GM12878 (cell line): Measurements from ENCODE around the gene PCDHGA1. TPM values are rescaled to one million over a fixed set of nuclear protein-coding genes. Genes with fewer than 3 reads are reported as not detected.
"Not testable (repeated sequence)": the region's sequence is repeated elsewhere in the genome, so short reads cannot be mapped to it uniquely, and the experiment has no call there.

Source experiments
- ATAC-seq: fragments of 200-7000 bp; cut with Tn5 transposase; 3 replicates; pipeline ENCODE4 v1.9.1; 2020; ENCODE audit warnings: mild to moderate bottlenecking, moderate library complexity
- BruUV-seq: library from RNA; stranded (reverse); fragments of 400-500 nt; replicated peaks from 2 replicates; lab custom pipeline; 2021; lab: Mats Ljungman, UMichigan
- CTCF ChIA-PET: fragments of 300-600 bp; sonication (Branson Sonifier 250); formaldehyde crosslinking; extraction: SDS; loops from one replicate; lab custom pipeline; 2021; ENCODE audit warnings: inconsistent platforms; lab: Yijun Ruan, JAX
- POLR2A ChIA-PET: fragments of 350-600 bp; formaldehyde crosslinking; extraction: SDS; loops from one replicate; lab custom pipeline; 2021; ENCODE audit warnings: inconsistent platforms; lab: Charles Lee
- RAD21 ChIA-PET: fragments of 300-600 bp; sonication (Branson Sonifier 250); formaldehyde crosslinking; loops from one replicate; lab custom pipeline; 2023; ENCODE audit warnings: antibody characterized with exemption; ENCODE audit not compliant: unreplicated experiment; lab: Charles Lee
- SMC1A ChIA-PET: fragments of 300-600 bp; sonication (Branson Sonifier 250); formaldehyde crosslinking; loops from one replicate; lab custom pipeline; 2023; ENCODE audit not compliant: unreplicated experiment, uncharacterized antibody; lab: Charles Lee
- DNase-seq: peaks from one replicate; pipeline ENCODE4 v3.0.0-alpha.2; 2011; ENCODE audit warnings: low read depth, low spot score
- FAIRE-seq: peaks from 3 replicates; lab custom pipeline; 2011; peaks lifted over from hg19 to GRCh38; lab: Jason Lieb, UNC
- H2AFZ ChIP-seq: 2 replicates; pipeline ENCODE4 v1.6.0; 2011; ENCODE audit warnings: low read depth, low read length, control low read depth; ENCODE audit not compliant: control insufficient read depth
- H3K27ac ChIP-seq: 2 replicates; pipeline ENCODE4 v1.5.1; 2011; ENCODE audit warnings: control low read depth; ENCODE audit not compliant: control insufficient read depth, insufficient read depth
- H3K27me3 ChIP-seq, 2 experiments: replicated peaks in 1 of 2; 2 replicates each; pipeline versions ENCODE4 v1.6.0 to v1.6.1; 2011; ENCODE audit warnings: low read length in 1 of 2; ENCODE audit not compliant: control insufficient read depth in 2 of 2, insufficient read depth in 2 of 2
- H3K36me3 ChIP-seq, 2 experiments: 2 replicates each; pipeline ENCODE4 v1.5.1; 2011; ENCODE audit warnings: low read length in 1 of 2; ENCODE audit not compliant: control insufficient read depth in 2 of 2, insufficient read depth in 2 of 2
- H3K4me1 ChIP-seq: 2 replicates; pipeline ENCODE4 v1.6.1; 2011; ENCODE audit warnings: mild to moderate bottlenecking, low read length, moderate library complexity, mixed read lengths; ENCODE audit not compliant: control insufficient read depth, insufficient read depth
- H3K4me2 ChIP-seq: 2 replicates; pipeline ENCODE4 v1.6.0; 2011; ENCODE audit warnings: control low read depth; ENCODE audit not compliant: control insufficient read depth, insufficient read depth
- H3K4me3 ChIP-seq: fragments of 200-600 bp; sonication (generic); 2 replicates; pipeline ENCODE4 v1.5.1; 2016
- H3K79me2 ChIP-seq: 2 replicates; pipeline ENCODE4 v1.6.0; 2011; ENCODE audit warnings: low read length; ENCODE audit not compliant: control insufficient read depth, insufficient read depth
- H3K9ac ChIP-seq: 2 replicates; pipeline ENCODE4 v1.8.0; 2011; ENCODE audit warnings: low read length, control low read depth, mixed read lengths; ENCODE audit not compliant: control insufficient read depth, insufficient read depth
- H3K9me3 ChIP-seq: replicated peaks from 3 replicates; pipeline ENCODE4 v1.5.1; 2011; ENCODE audit warnings: mild to moderate bottlenecking, low read length; ENCODE audit not compliant: control insufficient read depth, insufficient read depth
- H4K20me1 ChIP-seq: 2 replicates; pipeline ENCODE4 v1.6.0; 2011; ENCODE audit not compliant: control insufficient read depth, insufficient read depth
- CBX5 ChIP-seq: sonication (generic); IDR thresholded peaks from 2 replicates; pipeline ENCODE4 v1.6.1; 2016; ENCODE audit warnings: low read depth, moderate library complexity, mild to moderate bottlenecking, inconsistent platforms
- CEBPB ChIP-seq, 2 experiments: fragments of 150-350 bp in 1 of 2; IDR thresholded peaks; 2 replicates each; pipeline ENCODE4 v1.6.1; 2012 to 2014; ENCODE audit warnings: low read depth in 2 of 2, low read length in 2 of 2, borderline replicate concordance in 1 of 2, inconsistent platforms in 1 of 2
- CHD1 ChIP-seq: IDR thresholded peaks from 2 replicates; pipeline ENCODE4 v1.6.1; 2012; ENCODE audit warnings: low read depth, low read length, improper control_type of control experiment
- FOS ChIP-seq: IDR thresholded peaks from 3 replicates; pipeline ENCODE4 v1.6.1; 2011; ENCODE audit warnings: borderline replicate concordance; ENCODE audit not compliant: insufficient read length; ENCODE audit errors: extremely low read depth
- HDGF ChIP-seq: fragments of 450-650 bp; IDR thresholded peaks from 2 replicates; pipeline ENCODE4 v1.6.1; 2016; ENCODE audit warnings: antibody characterized with exemption
- LARP7 ChIP-seq: fragments of 450-650 bp; IDR thresholded peaks from 2 replicates; pipeline ENCODE4 v1.6.1; 2017; ENCODE audit warnings: mild to moderate bottlenecking
- NR2F1 ChIP-seq: fragments of 450-650 bp; conservative IDR thresholded peaks from 2 replicates; pipeline ENCODE4 v1.6.1; 2017; ENCODE audit warnings: mild to moderate bottlenecking
- POU2F2 ChIP-seq: IDR thresholded peaks from 3 replicates; pipeline ENCODE4 v1.6.1; 2011; ENCODE audit warnings: low read depth, mild to moderate bottlenecking, low read length, borderline replicate concordance
- SREBF1 ChIP-seq: IDR thresholded peaks from 2 replicates; pipeline ENCODE4 v1.6.1; 2012; ENCODE audit warnings: mild to moderate bottlenecking, low read length
- SRF ChIP-seq, 2 experiments: IDR thresholded peaks; 2 replicates each; pipeline ENCODE4 v1.6.1; 2011; ENCODE audit warnings: low read depth in 2 of 2, low read length in 2 of 2, mild to moderate bottlenecking in 1 of 2, moderate library complexity in 1 of 2
- ZBED1 ChIP-seq: IDR thresholded peaks from 2 replicates; pipeline ENCODE4 v1.6.1; 2016; ENCODE audit warnings: borderline replicate concordance
- ZNF24 ChIP-seq: fragments of 450-650 bp; IDR thresholded peaks from 2 replicates; pipeline ENCODE4 v1.6.1; 2017; ENCODE audit warnings: antibody characterized with exemption, mild to moderate bottlenecking
- WGBS: methylation state at CpG from one replicate; pipeline ENCODE4 v1.1.6; 2016; ENCODE audit warnings: low lambda C conversion rate; ENCODE audit not compliant: insufficient replicate concordance, insufficient coverage; ENCODE audit errors: missing lambda C conversion rate; 5-methylcytosine and 5-hydroxymethylcytosine counted together
- in situ Hi-C: fragments of 300-500 bp; cut with MboI; formaldehyde crosslinking; loops from 9 replicates; pipeline ENCODE4 v1.14.3; 2018; ENCODE audit warnings: mixed read lengths
- intact Hi-C: fragments of 100-400 bp; cut with micrococcal nuclease; formaldehyde crosslinking; loops from one replicate; pipeline ENCODE4 v1.14.2; 2022; ENCODE audit not compliant: unreplicated experiment
- polyA plus RNA-seq, 11 experiments: library from polyadenylated mRNA; depleted of rRNA in 4 of 11; unstranded in 6 of 11; stranded (reverse) in 5 of 11; fragments of >200 nt; fragmentation: Nextera tagmentation in 4 of 11; fragmentation: Illumina TruSeq in 1 of 11; extraction: Ambion mirVana in 4 of 11; extraction: Trizol in 1 of 11; gene quantifications; 1 replicate in 1 of 11; 2 replicates in 10 of 11; pipeline versions ENCODE4 v1.2.1 to v1.2.3, GENCODE V29; 2011 to 2016; ENCODE audit warnings: inconsistent platforms in 2 of 11, missing spikeins in 2 of 11, low read depth in 1 of 11
- total RNA-seq, 4 experiments: library from RNA; depleted of rRNA in 3 of 4; stranded (reverse); fragments of >200 nt in 3 of 4; fragmentation: Illumina TruSeq in 1 of 4; extraction: Trizol in 1 of 4; gene quantifications; 2 replicates each; pipeline versions ENCODE4 v1.2.1 to v1.2.3, GENCODE V29; 2013 to 2021
- TF ChIP-seq, protein P1 (sequence below), 3 experiments: IDR thresholded peaks in 2 of 3; conservative IDR thresholded peaks in 1 of 3; 2 replicates each; pipeline ENCODE4 v1.5.1; 2011; ENCODE audit warnings: low read depth in 3 of 3, low read length in 3 of 3, mild to moderate bottlenecking in 3 of 3, control low read depth in 2 of 3, moderate library complexity in 2 of 3, inconsistent platforms in 1 of 3, mixed read lengths in 1 of 3; ENCODE audit not compliant: control insufficient read depth in 2 of 3, insufficient read depth in 1 of 3; ENCODE audit errors: extremely low read depth in 1 of 3

The PCDHGA1 gene
- total and polyA plus RNA-seq, 10 of the 15 experiments (the other 5 are each of a cell fraction or from before 2014, with no cell fraction given), result 0.02 to 0.51 (median 0.19) TPM; not detected in 3

DNA sequence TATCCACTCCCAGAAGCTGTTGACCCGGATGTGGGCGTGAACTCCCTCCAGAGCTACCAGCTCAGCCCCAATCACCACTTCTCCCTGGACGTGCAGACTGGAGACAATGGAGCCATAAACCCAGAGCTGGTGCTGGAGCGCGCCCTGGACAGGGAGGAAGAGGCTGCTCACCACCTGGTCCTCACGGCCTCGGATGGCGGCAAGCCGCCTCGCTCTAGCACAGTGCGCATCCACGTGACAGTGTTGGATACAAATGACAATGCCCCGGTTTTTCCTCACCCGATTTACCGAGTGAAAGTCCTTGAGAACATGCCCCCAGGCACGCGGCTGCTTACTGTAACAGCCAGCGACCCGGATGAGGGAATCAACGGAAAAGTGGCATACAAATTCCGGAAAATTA lies 63.0 kb downstream of the PCDHGA1 start:
- DNase-seq (no peak), FAIRE-seq (no peak), ATAC-seq (no peak)
- Histone ChIP-seq H2AFZ (no peak overlapping the region), H3K27ac (no peak overlapping the region), H3K4me3 (no peak overlapping the region), H3K36me3 (no peaks in the 10 kb centered on the region), H4K20me1 (no peaks in the 10 kb centered on the region), H3K79me2 (no peaks in the 10 kb centered on the region), H3K9ac (no peak overlapping the region), H3K9me3 (peaks cover 4% of the 10 kb centered on the region; the same call in 2 of the 3 replicates), H3K4me2 (no peak overlapping the region), H3K27me3 (no peaks in the 10 kb centered on the region), H3K4me1 (no peaks in the 10 kb centered on the region)
- no TSS peak for BruUV-seq
- 87% methylated on average over 21 of the region's 21 CpGs for WGBS
- intact Hi-C loops (no loop called here), in situ Hi-C loops (no loop called here)
- ChIA-PET RAD21 (no interaction called here), SMC1A (no interaction called here), CTCF (interaction anchor here (1.3 to 1.4 kb wide), 2 partner anchors 20 to 170 kb away, joined by 3 read pairs; no protein-coding TSS in a partner anchor), POLR2A (no interaction called here)
- TF ChIP-seq CHD1 (no peak), SREBF1 (no peak), POU2F2 (no peak), LARP7 (no peak), CBX5 (no peak), CEBPB (IDR thresholded peaks at IDR 0.05; ENCODE audit: borderline replicate concordance in 1 of 2, low read depth in 2 of 2, low read length in 2 of 2) (no peak), SRF (IDR thresholded peaks at IDR 0.05; ENCODE audit: low read depth in 2 of 2, low read length in 2 of 2) (no peak), FOS (no peak), NR2F1 (no peak), ZNF24 (no peak), HDGF (no peak), ZBED1 (no peak)
- TF ChIP-seq, protein P1, sequence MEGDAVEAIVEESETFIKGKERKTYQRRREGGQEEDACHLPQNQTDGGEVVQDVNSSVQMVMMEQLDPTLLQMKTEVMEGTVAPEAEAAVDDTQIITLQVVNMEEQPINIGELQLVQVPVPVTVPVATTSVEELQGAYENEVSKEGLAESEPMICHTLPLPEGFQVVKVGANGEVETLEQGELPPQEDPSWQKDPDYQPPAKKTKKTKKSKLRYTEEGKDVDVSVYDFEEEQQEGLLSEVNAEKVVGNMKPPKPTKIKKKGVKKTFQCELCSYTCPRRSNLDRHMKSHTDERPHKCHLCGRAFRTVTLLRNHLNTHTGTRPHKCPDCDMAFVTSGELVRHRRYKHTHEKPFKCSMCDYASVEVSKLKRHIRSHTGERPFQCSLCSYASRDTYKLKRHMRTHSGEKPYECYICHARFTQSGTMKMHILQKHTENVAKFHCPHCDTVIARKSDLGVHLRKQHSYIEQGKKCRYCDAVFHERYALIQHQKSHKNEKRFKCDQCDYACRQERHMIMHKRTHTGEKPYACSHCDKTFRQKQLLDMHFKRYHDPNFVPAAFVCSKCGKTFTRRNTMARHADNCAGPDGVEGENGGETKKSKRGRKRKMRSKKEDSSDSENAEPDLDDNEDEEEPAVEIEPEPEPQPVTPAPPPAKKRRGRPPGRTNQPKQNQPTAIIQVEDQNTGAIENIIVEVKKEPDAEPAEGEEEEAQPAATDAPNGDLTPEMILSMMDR (IDR thresholded peaks at IDR 0.05 in 2 of 3, conservative IDR thresholded peaks at IDR 0.05 in 1 of 3; ENCODE audit: control insufficient read depth in 2 of 3, extremely low read depth in 1 of 3, insufficient read depth in 1 of 3, low read depth in 3 of 3, low read length in 3 of 3), result no peak

DNA sequence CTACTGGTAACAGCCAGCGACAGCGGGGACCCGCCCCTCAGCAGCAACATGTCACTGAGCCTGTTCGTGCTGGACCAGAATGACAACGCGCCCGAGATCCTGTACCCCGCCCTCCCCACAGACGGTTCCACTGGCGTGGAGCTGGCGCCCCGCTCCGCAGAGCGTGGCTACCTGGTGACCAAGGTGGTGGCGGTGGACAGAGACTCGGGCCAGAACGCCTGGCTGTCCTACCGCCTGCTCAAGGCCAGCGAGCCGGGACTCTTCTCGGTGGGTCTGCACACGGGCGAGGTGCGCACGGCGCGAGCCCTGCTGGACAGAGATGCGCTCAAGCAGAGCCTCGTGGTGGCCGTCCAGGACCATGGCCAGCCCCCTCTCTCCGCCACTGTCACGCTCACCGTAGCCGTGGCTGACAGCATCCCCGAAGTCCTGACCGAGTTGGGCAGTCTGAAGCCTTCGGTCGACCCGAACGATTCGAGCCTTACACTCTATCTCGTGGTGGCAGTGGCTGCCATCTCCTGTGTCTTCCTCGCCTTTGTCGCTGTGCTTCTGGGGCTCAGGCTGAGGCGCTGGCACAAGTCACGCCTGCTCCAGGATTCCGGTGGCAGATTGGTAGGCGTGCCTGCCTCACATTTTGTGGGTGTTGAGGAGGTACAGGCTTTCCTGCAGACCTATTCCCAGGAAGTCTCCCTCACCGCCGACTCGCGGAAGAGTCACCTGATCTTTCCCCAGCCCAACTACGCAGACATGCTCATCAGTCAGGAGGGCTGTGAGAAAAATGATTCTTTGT lies 64.3 kb downstream of the PCDHGA1 start:
- intact Hi-C loops, H3K4me3 ChIP-seq, in situ Hi-C loops, H3K79me2 ChIP-seq, RAD21 ChIA-PET, H3K4me2 ChIP-seq, H2AFZ ChIP-seq, H3K27me3 ChIP-seq, BruUV-seq, H3K9ac ChIP-seq, H3K4me1 ChIP-seq, POLR2A ChIA-PET, ATAC-seq, FAIRE-seq, SMC1A ChIA-PET, H3K9me3 ChIP-seq, H4K20me1 ChIP-seq, DNase-seq, H3K27ac ChIP-seq, H3K36me3 ChIP-seq: not testable (repeated sequence)
- whole genome bisulfite sequencing, result 96% methylated on average over 34 of the region's 53 CpGs
- CTCF ChIA-PET, result interaction anchor here (0.6 to 1.6 kb wide), 6 partner anchors 12 to 169 kb away, joined by 3 to 6 read pairs (median 4); partner anchors contain the start of genes PCDHGA10 and PCDHGA12
